Measurements from ENCODE around the gene CTSV.
"Not testable (repeated sequence)": the region's sequence is repeated elsewhere in the genome, so short reads cannot be mapped to it uniquely, and the experiment has no call there.

CTSV gene

DNA sequence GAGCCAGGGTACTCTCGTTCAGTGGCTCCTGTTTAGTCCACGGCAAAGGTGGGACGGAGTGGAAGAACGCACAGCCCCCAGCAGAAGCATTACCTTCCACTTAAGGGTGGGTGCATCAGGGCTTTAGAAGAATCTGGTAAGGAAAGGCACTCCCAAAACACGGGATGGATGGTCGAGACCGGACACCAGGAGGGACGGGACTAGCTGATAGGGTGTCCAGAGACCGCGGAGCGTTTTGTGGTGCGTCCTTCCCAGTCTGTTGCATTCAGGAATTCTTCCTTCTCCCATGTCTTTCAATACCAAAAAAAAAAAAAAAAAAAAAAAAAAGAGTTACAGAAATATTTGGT lies 545 bp upstream of the CTSV start:
- DNase-seq: no peak

DNA sequence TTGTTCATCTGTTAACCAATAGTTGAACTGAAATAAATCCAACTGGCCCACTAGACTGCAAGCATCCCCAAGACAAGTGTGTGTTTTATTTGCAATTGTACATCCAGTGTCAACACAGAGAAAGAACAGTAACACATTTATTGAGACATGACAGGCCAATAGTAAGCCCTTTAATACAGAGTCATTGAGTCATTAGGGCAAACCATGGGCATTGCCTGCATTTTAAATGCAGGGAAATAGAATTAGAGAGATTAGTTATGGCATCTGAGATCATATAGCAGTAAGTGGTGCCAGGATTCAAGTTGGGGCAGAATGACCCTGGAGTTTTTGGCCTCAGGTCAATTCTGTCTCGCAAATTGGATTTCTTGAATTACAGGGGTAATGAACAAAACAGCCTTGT lies 15.4 kb downstream of the CTSV start:
- not testable (repeated sequence) for DNase-seq

DNA sequence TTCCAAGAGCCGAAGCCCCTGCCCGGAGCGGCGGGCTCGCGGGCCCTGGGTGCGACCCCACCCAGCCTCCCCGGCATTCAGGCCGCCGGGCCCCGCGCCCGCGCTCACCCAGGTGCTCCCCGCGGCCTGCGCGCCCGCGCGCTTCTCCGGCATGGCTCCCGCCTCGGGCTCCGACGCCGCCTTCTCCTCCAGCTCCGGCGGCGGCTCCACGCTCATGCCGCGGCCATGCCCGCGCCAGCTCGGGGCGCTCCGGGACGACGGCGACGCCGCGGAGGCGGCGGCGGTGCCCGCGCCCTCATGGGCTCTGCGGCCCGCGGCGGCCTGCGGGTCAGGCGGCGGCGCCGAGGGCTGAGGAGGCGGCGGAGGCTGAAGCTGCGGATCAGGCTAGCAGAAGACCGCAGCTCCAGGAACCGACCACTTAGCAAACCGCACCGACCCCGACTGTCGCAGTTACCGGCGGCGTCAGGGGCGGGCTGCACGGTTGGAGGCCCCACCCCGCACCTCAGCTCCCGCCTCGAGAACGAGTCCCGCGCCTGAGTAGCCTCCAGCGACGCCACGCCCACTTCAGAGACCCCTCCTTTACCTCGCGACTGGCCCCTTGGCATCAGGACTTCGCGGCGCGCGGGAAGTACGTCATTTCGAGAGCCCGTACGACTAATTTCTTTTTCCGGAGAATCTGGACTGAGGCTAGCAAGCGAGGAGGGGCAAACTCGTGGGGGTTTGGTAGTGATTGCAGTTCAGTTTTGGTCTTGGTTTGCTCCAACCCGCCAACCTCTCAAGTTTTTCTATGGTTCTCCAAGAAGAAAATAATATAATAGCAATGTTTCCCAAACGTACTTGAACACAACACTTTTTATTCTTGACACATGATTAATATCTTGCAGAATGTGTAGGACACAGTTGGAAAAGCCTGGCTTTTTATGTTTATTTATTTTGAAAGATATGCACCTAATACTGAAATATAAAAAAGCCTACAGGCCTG lies 25.5 kb downstream of the CTSV start:
- DNase-seq: peak in 1 of 2 experiments; percentile 5

DNA sequence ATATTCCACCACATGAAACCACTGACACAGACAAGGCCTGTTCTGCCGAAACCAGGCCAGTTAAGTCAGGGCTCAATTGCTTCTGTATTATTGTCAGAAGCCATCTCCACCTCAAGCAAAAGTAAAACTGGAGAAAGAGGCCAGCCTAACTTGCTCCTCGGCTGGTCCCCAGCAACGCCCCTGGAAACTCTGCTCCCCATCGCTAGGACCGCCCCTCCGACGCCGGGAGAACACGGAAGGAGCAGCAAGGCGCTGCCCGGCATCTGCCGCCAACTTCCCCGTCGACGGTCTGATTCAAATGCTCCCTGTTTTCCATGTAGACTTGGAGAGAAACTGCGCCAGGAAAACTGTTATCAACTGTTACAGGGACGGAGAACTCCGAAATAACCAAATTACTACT lies 26.3 kb downstream of the CTSV start:
- DNase-seq: not testable (repeated sequence)

DNA sequence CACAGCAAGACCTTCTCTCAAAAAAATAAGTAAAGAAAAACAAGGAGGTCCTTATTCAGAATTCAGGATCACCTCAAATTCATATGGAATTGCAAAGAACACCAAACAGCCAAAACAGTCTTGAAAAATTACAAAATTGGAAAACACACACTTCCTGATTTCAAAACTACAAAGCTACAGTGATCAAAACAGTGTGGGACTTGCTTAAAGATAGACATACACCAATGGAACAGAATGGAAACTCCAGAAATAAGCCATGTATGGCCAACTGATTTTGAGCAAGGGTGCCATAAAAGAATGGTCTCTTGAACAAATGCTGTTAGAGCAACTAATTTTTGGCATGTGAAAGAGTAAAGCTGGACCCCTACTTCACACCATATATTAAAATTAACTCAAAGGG lies 36.7 kb downstream of the CTSV start:
- not testable (repeated sequence) for DNase-seq

DNA sequence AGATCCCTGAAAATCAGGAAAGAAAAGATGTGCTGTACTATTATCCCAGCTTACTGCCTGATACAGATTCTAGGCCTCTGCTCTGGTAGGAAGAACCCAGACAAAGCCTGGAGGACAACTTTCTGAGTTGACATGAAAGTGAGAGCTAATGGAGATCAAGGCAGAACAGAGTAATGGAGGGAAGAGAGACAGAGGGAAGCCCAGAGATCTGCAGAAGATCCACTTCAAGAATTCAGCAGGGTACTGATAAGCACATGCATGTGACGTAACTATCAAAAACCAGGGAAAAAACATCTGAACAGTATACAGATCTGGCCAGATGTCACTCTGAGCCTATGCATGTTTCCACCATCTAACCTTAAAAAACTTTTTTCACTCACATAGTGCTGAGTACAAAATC lies 37.6 kb downstream of the CTSV start:
- DNase-seq: not testable (repeated sequence)

DNA sequence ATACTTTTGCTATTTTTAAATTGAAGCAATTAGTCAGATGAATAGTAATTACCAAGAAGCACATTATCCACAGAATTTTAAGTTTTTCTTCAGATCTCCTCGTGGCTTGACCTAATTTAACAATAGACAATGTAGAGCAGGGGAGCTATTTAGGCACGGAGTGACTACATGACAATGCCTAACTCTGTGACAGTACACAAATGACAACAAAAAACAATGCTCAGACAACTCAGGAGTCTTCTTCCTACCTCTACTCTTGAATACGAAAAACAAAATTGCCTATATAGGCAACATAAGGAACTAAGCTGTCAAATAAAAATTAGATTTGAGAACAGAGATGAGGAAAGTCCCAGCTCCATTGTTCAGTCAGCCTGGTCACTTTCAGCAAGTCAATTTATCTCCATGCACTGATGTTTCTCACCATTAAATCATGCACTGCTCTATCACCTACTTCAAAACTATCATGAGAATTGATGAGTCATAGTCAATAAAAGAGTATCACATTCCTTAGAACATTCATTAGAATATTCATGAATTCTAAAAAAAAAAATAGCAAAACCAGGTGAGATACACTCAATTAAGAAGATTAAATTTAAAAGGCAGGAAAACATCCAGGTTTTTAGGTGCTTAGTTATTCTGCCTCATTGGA lies 38.7 kb downstream of the CTSV start:
- not testable (repeated sequence) for DNase-seq

DNA sequence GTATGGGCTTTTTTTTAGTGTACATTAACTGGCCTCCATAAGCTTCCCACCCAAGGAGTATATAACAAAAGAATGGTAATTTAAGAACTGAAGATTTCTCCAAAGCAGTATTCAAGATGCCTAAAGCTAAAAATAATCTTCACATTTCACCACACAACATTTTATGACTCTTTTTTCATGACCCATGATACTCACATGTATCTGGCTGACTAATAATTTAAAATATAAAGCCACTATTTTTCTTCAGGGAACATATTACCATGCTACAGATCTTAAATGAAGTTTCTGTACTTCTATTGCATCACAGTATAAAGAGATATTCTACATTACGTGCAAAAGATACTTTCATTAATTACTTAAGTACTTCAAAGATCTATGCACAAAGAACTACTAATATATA lies 39.2 kb downstream of the CTSV start:
- not testable (repeated sequence) for DNase-seq

DNA sequence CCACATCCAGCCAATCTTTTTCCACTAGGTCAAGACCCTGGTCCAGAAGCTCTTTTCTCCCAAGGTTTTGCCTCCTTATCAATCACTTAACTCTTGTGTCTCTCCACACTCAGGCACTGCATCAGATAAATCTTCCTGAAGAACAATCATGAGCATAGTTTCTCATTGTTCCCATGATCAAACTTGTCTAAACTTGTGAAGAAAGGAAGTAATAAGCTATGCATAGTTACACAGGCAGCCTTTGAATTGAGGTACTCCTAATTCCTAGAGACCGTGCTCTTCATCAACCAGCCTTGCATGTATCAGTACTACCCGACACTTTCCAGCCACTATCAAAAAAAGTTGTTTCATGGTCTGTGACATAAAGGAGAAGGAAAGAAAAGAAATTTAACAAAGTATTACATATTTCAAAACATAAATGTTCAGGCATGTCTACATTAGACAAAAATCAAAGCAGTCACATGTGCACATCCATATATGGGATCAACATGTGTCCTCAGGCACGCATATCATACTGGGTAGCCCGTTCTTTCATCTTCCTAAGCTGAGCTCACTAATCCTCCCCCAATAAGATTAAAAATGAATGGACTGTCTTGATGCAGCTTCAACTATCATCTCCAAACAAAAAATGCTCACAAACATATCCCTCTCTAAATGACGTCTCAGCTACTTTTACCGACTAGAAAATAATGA lies 41.8 kb downstream of the CTSV start:
- DNase-seq: not testable (repeated sequence)

DNA sequence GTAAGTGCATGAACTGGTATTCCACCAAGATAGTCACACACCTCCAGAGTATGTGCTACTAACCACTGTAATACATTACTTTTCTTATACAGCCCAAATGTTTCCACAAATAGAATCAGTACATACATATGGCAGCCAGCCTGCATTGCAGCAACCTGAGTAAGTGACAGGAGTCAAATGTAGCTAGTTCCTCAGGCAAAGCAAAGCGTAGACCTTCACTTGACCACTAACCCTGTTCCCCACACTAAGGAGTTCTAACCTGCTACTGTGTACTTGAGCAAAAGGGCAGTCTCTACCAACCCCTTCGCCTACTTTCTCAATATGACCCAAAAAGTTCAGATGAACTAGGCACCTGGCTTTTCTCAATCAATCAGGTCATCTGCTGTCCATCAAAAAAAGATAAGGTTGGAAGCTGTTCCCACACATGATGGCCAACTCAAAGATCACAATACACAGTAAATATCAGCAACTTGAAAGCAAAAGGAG lies 44.4 kb downstream of the CTSV start:
- not testable (repeated sequence) for DNase-seq

DNA sequence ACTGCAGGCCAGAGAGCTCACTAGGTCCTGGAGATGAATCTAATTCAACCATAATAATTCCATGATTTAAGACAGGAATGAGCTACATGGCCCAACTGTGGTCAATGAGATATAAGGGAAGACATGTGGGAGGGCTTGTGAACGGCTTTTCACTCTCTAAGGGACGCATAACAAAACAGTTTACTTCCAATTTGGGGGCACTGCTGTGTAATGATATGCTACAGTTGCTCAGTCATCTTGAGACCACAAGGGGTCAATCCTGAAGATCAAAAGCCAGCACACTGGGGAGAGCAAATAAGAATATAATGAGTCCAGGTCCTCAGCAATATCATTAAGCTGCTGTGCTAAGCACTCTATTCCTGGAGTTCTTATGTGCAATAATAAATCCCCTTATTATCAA lies 46.6 kb downstream of the CTSV start:
- not testable (repeated sequence) for DNase-seq

DNA sequence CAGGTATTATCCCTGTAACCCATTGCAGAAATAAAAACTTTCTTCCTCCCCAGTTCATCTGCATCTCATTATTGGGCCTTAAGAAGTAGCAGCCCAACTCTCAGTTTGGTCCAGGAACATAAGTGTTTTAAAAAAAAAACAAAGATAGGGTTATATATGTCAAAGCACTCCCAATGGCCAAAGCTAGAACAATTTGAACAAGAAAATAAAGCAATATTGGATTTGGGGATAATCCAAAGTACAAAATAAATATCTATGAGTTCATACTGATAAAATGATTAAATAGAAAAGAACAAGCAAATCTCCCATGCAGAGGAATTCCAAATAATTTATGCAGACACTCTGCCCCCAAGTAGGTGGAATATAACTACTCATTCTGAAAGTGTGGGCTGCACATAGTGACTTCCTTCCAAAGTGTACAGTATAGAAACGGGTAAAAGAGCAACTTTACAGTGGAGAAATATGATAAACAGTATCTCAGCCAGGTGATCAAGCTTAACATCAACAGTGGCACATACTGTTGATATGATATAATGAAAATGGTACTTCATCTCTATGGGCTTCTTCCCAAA lies 49.1 kb downstream of the CTSV start:
- DNase-seq: not testable (repeated sequence)

DNA sequence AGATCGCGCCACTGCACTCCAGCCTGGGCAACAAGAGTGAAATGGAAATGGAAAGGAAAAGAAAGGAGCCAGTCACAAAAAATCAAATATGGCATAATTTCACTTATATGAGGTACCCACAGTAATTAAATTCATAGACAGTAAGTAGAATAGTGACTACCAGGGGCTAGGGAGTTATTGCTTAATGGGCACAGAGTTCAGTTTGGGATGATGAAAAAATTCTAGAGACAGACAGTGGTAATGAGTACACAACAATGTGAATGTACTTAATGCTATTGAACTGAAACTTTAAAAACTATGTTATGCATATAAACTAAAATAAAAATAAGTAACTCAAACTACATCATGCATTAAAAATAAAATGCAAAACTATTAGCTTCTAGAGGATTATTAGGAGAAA lies 54.1 kb downstream of the CTSV start:
- DNase-seq: not testable (repeated sequence)

DNA sequence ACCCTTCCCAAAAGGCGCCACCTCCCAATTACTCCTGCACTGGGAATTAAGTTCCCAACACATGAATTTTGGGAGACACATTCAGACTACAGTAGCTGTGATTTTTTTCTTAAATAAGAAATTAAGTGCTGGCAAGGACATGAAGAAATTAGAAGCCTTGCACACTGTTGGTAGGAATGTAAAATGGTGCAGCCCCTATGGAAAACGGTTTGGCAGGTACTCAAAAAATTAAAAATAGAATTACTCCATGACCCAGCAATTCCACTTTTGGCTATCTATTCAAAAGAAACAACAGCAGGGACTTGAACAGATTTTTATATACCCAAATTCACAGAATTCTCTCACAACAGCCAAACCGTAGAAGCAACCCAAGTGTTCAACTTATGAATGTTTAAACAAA lies 54.8 kb downstream of the CTSV start:
- not testable (repeated sequence) for DNase-seq

DNA sequence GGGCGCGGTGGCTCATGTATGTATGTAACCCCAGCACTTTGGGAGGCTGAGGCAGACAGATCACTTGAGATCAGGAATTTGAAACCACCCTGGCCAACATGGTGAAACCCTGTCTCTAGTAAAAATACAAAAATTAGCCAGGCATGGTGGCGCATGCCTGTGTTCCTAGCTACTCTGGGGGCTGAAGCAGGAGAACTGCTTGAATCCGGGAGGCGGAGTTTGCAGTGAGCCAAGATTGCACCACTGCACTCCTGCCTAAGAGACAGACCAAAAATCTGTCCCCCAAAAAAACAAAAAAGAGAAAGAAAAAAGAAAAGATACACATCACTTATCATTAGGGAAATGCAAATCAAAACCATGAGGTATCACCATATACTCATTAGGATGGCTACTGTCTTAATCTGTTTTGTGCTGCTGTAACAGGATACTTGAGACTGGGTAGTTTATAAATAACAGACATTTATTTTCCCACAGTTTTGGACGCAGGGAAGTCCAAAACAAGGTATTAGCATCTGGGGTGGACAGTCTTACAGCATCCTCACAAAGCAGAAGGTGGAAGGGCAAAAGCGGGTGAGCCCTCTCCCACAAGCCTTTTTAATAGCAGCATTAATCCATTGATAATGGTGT lies 55.3 kb downstream of the CTSV start:
- DNase-seq: not testable (repeated sequence)
